Measurements from ENCODE around the gene TXNDC12.

DNA sequence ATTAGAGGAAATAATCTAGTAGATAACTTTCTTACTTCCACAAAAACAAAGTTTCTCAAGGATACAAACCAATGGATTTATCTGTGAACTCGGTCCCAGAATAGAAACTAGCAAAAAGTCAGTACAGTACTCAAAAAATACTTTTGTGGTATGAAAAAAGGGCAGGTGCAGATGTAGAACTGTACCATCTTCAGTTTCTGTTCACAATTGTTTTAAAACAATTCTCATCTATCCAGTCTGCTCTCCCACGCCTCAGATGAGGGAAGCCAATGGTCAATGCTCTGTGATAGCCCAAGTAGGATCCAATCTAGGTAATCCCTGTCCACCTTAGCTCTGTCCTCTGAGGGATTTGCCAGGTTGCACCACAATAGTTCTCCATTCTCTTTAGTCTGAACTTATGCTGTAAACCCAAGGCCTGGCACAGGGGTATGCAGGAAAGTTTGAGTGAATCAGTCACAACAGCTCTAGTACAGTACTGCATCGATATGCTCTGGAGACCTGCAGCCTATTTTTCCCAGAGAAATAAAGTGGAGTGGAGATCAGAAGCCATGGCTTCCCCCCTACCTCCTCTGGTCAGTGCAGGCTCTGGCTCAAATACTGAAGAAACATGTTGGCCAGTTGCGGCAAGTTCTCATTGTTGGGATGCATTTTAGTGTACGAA is 22.7 kb downstream of the TXNDC12 start:
- TF ChIP-seq CTCF (IDR thresholded peaks at IDR 0.05; ENCODE audit: low read depth, low read length, poor library complexity, severe bottlenecking) (no peak), EZH2phosphoT487 (IDR thresholded peaks at IDR 0.05; ENCODE audit: borderline replicate concordance, low read length) (no peak)

Data from DOHH2 (cell line).